DOHH2 (cell line): ENCODE measurements around the gene TAF12.
"Not testable (repeated sequence)": the region's sequence is repeated elsewhere in the genome, so short reads cannot be mapped to it uniquely, and the experiment has no call there.

ENCODE experiments used
- EZH2phosphoT487 ChIP-seq: fragments of 200-600 bp; sonication (generic); IDR thresholded peaks from 2 replicates; pipeline ENCODE4 v1.6.1; 2017; ENCODE audit warnings: borderline replicate concordance, mild to moderate bottlenecking, antibody characterized with exemption, low read length, moderate library complexity, mixed read lengths
- TF ChIP-seq, protein P1 (sequence below): fragments of 200-600 bp; sonication (generic); IDR thresholded peaks from one replicate; pipeline ENCODE4 v1.5.1; 2014; ENCODE audit warnings: antibody characterized with exemption, mild to moderate bottlenecking, low read depth, low read length; ENCODE audit not compliant: poor library complexity, severe bottlenecking

DNA sequence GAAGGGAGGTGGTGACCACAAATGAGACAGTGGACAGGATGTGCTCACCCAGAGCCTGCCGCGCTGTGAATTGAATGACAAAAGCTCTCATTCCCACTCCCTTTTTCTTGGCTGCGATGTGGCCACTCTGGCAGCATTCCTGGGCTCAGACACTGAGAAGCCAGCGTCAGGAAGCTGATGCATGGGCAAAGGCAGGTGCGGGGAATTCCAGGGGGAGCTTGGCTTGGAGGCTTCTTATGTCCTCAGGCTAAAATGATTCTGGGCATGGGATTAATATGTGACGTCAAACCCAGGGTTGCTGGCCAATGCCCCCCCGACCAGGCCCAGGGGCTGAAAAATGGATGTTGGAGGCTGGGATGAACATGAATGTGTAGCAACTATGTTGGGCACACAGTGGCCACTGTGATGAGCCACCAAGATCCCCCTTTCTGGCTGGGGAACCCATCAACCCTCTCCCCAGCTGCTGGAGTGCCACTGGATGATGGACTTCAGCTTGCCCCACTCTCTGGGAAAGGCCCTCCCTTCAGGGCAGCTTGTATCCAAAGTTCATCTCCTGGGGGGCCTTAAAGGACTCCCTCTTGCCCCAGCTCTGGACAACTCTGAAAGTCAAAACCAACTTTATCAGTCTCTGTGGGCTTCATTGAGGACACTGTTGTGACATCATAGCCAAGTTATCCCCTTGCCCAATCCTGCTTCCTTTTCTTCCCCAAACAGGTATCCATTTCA lies 48.0 kb downstream of the TAF12 start:
- TF ChIP-seq, protein P1, sequence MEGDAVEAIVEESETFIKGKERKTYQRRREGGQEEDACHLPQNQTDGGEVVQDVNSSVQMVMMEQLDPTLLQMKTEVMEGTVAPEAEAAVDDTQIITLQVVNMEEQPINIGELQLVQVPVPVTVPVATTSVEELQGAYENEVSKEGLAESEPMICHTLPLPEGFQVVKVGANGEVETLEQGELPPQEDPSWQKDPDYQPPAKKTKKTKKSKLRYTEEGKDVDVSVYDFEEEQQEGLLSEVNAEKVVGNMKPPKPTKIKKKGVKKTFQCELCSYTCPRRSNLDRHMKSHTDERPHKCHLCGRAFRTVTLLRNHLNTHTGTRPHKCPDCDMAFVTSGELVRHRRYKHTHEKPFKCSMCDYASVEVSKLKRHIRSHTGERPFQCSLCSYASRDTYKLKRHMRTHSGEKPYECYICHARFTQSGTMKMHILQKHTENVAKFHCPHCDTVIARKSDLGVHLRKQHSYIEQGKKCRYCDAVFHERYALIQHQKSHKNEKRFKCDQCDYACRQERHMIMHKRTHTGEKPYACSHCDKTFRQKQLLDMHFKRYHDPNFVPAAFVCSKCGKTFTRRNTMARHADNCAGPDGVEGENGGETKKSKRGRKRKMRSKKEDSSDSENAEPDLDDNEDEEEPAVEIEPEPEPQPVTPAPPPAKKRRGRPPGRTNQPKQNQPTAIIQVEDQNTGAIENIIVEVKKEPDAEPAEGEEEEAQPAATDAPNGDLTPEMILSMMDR = not testable (repeated sequence)
- TF ChIP-seq EZH2phosphoT487 = not testable (repeated sequence)
